Liver (tissue), 9 donors: ENCODE results near the gene CDK5R2. TPM values are rescaled to one million over a fixed set of nuclear protein-coding genes. Genes with fewer than 3 reads are reported as not detected.

Experiments
- DNase-seq: peaks from one replicate; pipeline ENCODE4 v3.0.0-alpha.2; 2017; ENCODE audit warnings: low spot score
- H3K27ac ChIP-seq, 2 donors: one replicate each; pipeline ENCODE4 v1.7.0; 2013; ENCODE audit warnings: inconsistent platforms in 2 of 2, low read length in 2 of 2, control low read depth in 1 of 2, low read depth in 1 of 2, mild to moderate bottlenecking in 1 of 2
- H3K27me3 ChIP-seq, 4 donors: one replicate each; pipeline versions ENCODE4 v1.6.1 to v1.7.0; 2013; ENCODE audit warnings: low read length in 3 of 4, inconsistent platforms in 1 of 4, mild to moderate bottlenecking in 1 of 4, moderate library complexity in 1 of 4; ENCODE audit not compliant: control insufficient read depth in 4 of 4, insufficient read depth in 4 of 4
- H3K36me3 ChIP-seq, 4 donors: one replicate each; pipeline versions ENCODE4 v1.6.1 to v1.7.0; 2013; ENCODE audit warnings: low read length in 3 of 4, mild to moderate bottlenecking in 3 of 4, low read depth in 1 of 4, moderate library complexity in 1 of 4; ENCODE audit not compliant: control insufficient read depth in 4 of 4, insufficient read depth in 3 of 4
- H3K4me1 ChIP-seq, 4 donors: one replicate each; pipeline versions ENCODE4 v1.6.1 to v1.7.0; 2013; ENCODE audit warnings: low read length in 3 of 4, mild to moderate bottlenecking in 3 of 4, moderate library complexity in 1 of 4; ENCODE audit not compliant: control insufficient read depth in 4 of 4, insufficient read depth in 4 of 4
- H3K4me3 ChIP-seq, 3 donors: one replicate each; pipeline versions ENCODE4 v1.6.1 to v1.7.0; 2013; ENCODE audit warnings: low read length in 3 of 3, control low read depth in 1 of 3, low read depth in 1 of 3, mild to moderate bottlenecking in 1 of 3
- H3K9ac ChIP-seq, 2 donors: one replicate each; pipeline ENCODE4 v1.7.0; 2013; ENCODE audit warnings: low read length in 2 of 2, mild to moderate bottlenecking in 2 of 2, moderate library complexity in 2 of 2, control low read depth in 1 of 2, low read depth in 1 of 2
- H3K9me3 ChIP-seq, 4 donors: one replicate each; pipeline versions ENCODE4 v1.6.1 to v1.7.0; 2013; ENCODE audit warnings: low read length in 3 of 4; ENCODE audit not compliant: control insufficient read depth in 4 of 4
- EGR1 ChIP-seq, 2 donors: IDR thresholded peaks; 2 replicates each; pipeline ENCODE4 v1.6.1; 2016 to 2018; ENCODE audit warnings: antibody characterized with exemption in 2 of 2, low read depth in 2 of 2
- FOXA1 ChIP-seq: IDR thresholded peaks from 2 replicates; pipeline ENCODE4 v1.6.1; 2016; ENCODE audit warnings: antibody characterized with exemption
- FOXA2 ChIP-seq: IDR thresholded peaks from 2 replicates; pipeline ENCODE4 v1.6.1; 2016; ENCODE audit warnings: antibody characterized with exemption
- GABPA ChIP-seq, 2 donors: IDR thresholded peaks in 1 of 2; conservative IDR thresholded peaks in 1 of 2; 2 replicates each; pipeline ENCODE4 v1.6.1; 2016; ENCODE audit warnings: antibody characterized with exemption in 2 of 2, mild to moderate bottlenecking in 1 of 2, moderate library complexity in 1 of 2
- HNF4A ChIP-seq, 2 donors: conservative IDR thresholded peaks; 2 replicates each; pipeline ENCODE4 v1.6.1; 2016; ENCODE audit warnings: antibody characterized with exemption in 2 of 2, mild to moderate bottlenecking in 2 of 2
- HNF4G ChIP-seq: IDR thresholded peaks from 2 replicates; pipeline ENCODE4 v1.6.1; 2016; ENCODE audit warnings: antibody characterized with exemption
- JUND ChIP-seq, 2 donors: IDR thresholded peaks; 2 replicates each; pipeline ENCODE4 v1.6.1; 2016; ENCODE audit warnings: antibody characterized with exemption in 2 of 2
- NR2F2 ChIP-seq: IDR thresholded peaks from 2 replicates; pipeline ENCODE4 v1.6.1; 2016; ENCODE audit warnings: antibody characterized with exemption
- RAD21 ChIP-seq, 2 donors: IDR thresholded peaks; 2 replicates each; pipeline ENCODE4 v1.6.1; 2016; ENCODE audit warnings: antibody characterized with exemption in 2 of 2, mild to moderate bottlenecking in 2 of 2
- RXRA ChIP-seq, 2 donors: IDR thresholded peaks; 2 replicates each; pipeline ENCODE4 v1.6.1; 2017 to 2018; ENCODE audit warnings: antibody characterized with exemption in 2 of 2, mild to moderate bottlenecking in 1 of 2
- SP1 ChIP-seq: IDR thresholded peaks from 2 replicates; pipeline ENCODE4 v1.6.1; 2018; ENCODE audit warnings: antibody characterized with exemption, mild to moderate bottlenecking
- TAF1 ChIP-seq: conservative IDR thresholded peaks from 2 replicates; pipeline ENCODE4 v1.6.1; 2016; ENCODE audit warnings: antibody characterized with exemption, mild to moderate bottlenecking
- YY1 ChIP-seq: IDR thresholded peaks from 2 replicates; pipeline ENCODE4 v1.6.1; 2016; ENCODE audit warnings: antibody characterized with exemption, mild to moderate bottlenecking
- WGBS: extraction: QIAGEN DNeasy Blood & Tissue Kit; methylation state at CpG from one replicate; pipeline ENCODE4 v1.1.7; 2013; 5-methylcytosine and 5-hydroxymethylcytosine counted together
- polyA plus RNA-seq, 2 donors: library from polyadenylated mRNA; stranded (reverse) in 1 of 2; unstranded in 1 of 2; fragments of 200-250 nt in 1 of 2; fragments of >200 nt in 1 of 2; fragmentation: Nextera tagmentation in 1 of 2; extraction: Ambion mirVana in 1 of 2; gene quantifications; one replicate each; pipeline versions ENCODE4 v1.2.1 to v1.2.3, GENCODE V29; 2013 to 2015
- total RNA-seq, 2 donors: library from RNA; depleted of rRNA; stranded (reverse); fragments of >200 nt; gene quantifications; one replicate each; pipeline ENCODE4 v1.2.3, GENCODE V29; 2014
- TF ChIP-seq, protein P1 (sequence below): IDR thresholded peaks from 2 replicates; pipeline ENCODE4 v1.6.1; 2016; ENCODE audit warnings: antibody characterized with exemption, mild to moderate bottlenecking
- TF ChIP-seq, protein P2 (sequence below): IDR thresholded peaks from 2 replicates; pipeline ENCODE4 v1.6.1; 2016; ENCODE audit warnings: antibody characterized with exemption
- TF ChIP-seq, protein P3 (sequence below): IDR thresholded peaks from 2 replicates; pipeline ENCODE4 v1.6.1; 2016; ENCODE audit warnings: antibody characterized with exemption
- TF ChIP-seq, protein P4 (sequence below): fragments of 150-350 bp; IDR thresholded peaks from 2 replicates; pipeline ENCODE4 v1.5.1; 2017; ENCODE audit warnings: improper control_type of control experiment, low read depth, low read length; ENCODE audit not compliant: missing input control
- TF ChIP-seq, protein P5 (sequence below): IDR thresholded peaks from 2 replicates; pipeline ENCODE4 v1.6.1; 2016; ENCODE audit warnings: antibody characterized with exemption
- donor health status: healthy.
- donor health status: healthy.
- donor health status: healthy.
- donor health status: healthy.
- donor health status: healthy.

CDK5R2 gene
- total and polyA plus RNA-seq, 4 donors = not detected

DNA sequence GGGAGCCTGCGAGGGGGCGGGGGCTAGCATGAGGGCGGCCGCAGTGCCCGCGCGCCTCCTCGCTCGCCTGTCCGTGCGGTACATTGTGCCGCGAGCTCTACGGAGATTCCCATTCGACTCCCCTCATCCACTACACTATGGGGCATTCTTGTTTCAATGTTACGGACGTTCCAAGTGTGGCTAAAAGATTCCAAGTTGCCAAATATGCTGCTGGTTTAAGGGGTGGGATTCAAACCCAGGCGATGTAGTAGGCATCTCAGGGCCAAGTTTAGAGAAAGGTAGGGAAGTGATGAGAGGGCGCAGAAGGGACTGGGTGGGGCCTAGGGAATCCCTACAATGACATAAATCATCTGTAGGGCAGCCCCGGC lies 43.8 kb downstream of the CDK5R2 start:
- no peak overlapping the region for H3K27ac ChIP-seq
- TF ChIP-seq, protein P1, sequence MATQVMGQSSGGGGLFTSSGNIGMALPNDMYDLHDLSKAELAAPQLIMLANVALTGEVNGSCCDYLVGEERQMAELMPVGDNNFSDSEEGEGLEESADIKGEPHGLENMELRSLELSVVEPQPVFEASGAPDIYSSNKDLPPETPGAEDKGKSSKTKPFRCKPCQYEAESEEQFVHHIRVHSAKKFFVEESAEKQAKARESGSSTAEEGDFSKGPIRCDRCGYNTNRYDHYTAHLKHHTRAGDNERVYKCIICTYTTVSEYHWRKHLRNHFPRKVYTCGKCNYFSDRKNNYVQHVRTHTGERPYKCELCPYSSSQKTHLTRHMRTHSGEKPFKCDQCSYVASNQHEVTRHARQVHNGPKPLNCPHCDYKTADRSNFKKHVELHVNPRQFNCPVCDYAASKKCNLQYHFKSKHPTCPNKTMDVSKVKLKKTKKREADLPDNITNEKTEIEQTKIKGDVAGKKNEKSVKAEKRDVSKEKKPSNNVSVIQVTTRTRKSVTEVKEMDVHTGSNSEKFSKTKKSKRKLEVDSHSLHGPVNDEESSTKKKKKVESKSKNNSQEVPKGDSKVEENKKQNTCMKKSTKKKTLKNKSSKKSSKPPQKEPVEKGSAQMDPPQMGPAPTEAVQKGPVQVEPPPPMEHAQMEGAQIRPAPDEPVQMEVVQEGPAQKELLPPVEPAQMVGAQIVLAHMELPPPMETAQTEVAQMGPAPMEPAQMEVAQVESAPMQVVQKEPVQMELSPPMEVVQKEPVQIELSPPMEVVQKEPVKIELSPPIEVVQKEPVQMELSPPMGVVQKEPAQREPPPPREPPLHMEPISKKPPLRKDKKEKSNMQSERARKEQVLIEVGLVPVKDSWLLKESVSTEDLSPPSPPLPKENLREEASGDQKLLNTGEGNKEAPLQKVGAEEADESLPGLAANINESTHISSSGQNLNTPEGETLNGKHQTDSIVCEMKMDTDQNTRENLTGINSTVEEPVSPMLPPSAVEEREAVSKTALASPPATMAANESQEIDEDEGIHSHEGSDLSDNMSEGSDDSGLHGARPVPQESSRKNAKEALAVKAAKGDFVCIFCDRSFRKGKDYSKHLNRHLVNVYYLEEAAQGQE = no peak
- no peak for TF ChIP-seq RAD21 (IDR thresholded peaks at IDR 0.05)
- no peak for TF ChIP-seq EGR1 (IDR thresholded peaks at IDR 0.05; ENCODE audit: low read depth in 2 of 2)
- no peak for TF ChIP-seq FOXA1
- TF ChIP-seq, protein P2, sequence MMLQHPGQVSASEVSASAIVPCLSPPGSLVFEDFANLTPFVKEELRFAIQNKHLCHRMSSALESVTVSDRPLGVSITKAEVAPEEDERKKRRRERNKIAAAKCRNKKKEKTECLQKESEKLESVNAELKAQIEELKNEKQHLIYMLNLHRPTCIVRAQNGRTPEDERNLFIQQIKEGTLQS = no peak
- TF ChIP-seq NR2F2 = no peak
- no peak for TF ChIP-seq HNF4G
- TF ChIP-seq GABPA (IDR thresholded peaks at IDR 0.05 in 1 of 2, conservative IDR thresholded peaks at IDR 0.05 in 1 of 2) = no peak
- no peak for TF ChIP-seq YY1
- TF ChIP-seq SP1 = no peak
- TF ChIP-seq FOXA2 = no peak
- no peak for TF ChIP-seq HNF4A (conservative IDR thresholded peaks at IDR 0.05)
- TF ChIP-seq, protein P3, sequence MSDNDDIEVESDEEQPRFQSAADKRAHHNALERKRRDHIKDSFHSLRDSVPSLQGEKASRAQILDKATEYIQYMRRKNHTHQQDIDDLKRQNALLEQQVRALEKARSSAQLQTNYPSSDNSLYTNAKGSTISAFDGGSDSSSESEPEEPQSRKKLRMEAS = no peak
- TF ChIP-seq JUND (IDR thresholded peaks at IDR 0.05) = no peak
- TF ChIP-seq, protein P4, sequence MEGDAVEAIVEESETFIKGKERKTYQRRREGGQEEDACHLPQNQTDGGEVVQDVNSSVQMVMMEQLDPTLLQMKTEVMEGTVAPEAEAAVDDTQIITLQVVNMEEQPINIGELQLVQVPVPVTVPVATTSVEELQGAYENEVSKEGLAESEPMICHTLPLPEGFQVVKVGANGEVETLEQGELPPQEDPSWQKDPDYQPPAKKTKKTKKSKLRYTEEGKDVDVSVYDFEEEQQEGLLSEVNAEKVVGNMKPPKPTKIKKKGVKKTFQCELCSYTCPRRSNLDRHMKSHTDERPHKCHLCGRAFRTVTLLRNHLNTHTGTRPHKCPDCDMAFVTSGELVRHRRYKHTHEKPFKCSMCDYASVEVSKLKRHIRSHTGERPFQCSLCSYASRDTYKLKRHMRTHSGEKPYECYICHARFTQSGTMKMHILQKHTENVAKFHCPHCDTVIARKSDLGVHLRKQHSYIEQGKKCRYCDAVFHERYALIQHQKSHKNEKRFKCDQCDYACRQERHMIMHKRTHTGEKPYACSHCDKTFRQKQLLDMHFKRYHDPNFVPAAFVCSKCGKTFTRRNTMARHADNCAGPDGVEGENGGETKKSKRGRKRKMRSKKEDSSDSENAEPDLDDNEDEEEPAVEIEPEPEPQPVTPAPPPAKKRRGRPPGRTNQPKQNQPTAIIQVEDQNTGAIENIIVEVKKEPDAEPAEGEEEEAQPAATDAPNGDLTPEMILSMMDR = no peak
- no peaks in the 10 kb centered on the region for H3K27me3 ChIP-seq
- no peaks in the 10 kb centered on the region for H3K36me3 ChIP-seq
- peaks cover 4 to 33% (median 17%) of the 10 kb centered on the region in 4 donors for H3K4me1 ChIP-seq
- H3K4me3 ChIP-seq = peak overlapping the region in 1 of 3 donors; percentile 47
- H3K9me3 ChIP-seq = no peaks in the 10 kb centered on the region
- 22% methylated on average over 20 of the region's 20 CpGs for WGBS
- H3K9ac ChIP-seq = no peak overlapping the region
- no peak for DNase-seq

DNA sequence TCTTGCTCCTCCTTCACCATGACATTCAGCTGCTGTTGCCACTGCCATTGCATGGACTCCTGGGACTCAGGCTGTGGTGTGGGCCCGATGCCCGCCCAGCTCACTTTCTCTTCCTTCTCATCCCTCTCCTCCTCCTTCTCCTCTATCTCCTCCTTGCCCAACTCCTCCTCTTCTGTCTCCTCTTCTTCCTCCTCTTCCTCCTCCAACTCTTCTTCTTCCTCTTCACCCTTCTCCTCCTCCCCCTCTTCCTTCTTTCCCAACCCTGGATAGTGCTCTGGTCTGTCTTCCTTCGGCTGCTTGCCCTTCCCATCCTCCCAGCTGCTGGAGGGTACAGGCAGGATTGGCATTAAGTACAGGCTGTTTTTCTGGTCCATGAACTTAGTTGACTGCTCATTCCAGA lies 44.5 kb downstream of the CDK5R2 start:
- no peak overlapping the region for H3K9ac ChIP-seq
- H3K9me3 ChIP-seq = no peaks in the 10 kb centered on the region
- DNase-seq = no peak
- H3K4me3 ChIP-seq = no peak overlapping the region
- 95% methylated on average over 3 of the region's 3 CpGs for WGBS
- H3K27me3 ChIP-seq = no peaks in the 10 kb centered on the region
- no peak overlapping the region for H3K27ac ChIP-seq
- peaks cover 4 to 30% (median 17%) of the 10 kb centered on the region in 4 donors for H3K4me1 ChIP-seq
- no peaks in the 10 kb centered on the region for H3K36me3 ChIP-seq
- TF ChIP-seq SP1 = no peak
- TF ChIP-seq GABPA (IDR thresholded peaks at IDR 0.05 in 1 of 2, conservative IDR thresholded peaks at IDR 0.05 in 1 of 2) = no peak
- TF ChIP-seq, protein P4 = no peak
- no peak for TF ChIP-seq FOXA1
- no peak for TF ChIP-seq HNF4G
- TF ChIP-seq TAF1 = no peak
- TF ChIP-seq RXRA (IDR thresholded peaks at IDR 0.05) = no peak
- no peak for TF ChIP-seq NR2F2
- no peak for TF ChIP-seq JUND (IDR thresholded peaks at IDR 0.05)
- TF ChIP-seq, protein P5, sequence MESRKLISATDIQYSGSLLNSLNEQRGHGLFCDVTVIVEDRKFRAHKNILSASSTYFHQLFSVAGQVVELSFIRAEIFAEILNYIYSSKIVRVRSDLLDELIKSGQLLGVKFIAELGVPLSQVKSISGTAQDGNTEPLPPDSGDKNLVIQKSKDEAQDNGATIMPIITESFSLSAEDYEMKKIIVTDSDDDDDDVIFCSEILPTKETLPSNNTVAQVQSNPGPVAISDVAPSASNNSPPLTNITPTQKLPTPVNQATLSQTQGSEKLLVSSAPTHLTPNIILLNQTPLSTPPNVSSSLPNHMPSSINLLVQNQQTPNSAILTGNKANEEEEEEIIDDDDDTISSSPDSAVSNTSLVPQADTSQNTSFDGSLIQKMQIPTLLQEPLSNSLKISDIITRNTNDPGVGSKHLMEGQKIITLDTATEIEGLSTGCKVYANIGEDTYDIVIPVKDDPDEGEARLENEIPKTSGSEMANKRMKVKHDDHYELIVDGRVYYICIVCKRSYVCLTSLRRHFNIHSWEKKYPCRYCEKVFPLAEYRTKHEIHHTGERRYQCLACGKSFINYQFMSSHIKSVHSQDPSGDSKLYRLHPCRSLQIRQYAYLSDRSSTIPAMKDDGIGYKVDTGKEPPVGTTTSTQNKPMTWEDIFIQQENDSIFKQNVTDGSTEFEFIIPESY = no peak
- TF ChIP-seq HNF4A (conservative IDR thresholded peaks at IDR 0.05) = no peak
- TF ChIP-seq, protein P1 = no peak
- TF ChIP-seq EGR1 (IDR thresholded peaks at IDR 0.05; ENCODE audit: low read depth in 2 of 2) = no peak
